ENCODE measurements around the gene SNU13.
"Not testable (repeated sequence)": the region's sequence is repeated elsewhere in the genome, so short reads cannot be mapped to it uniquely, and the experiment has no call there.

SNU13 gene

DNA sequence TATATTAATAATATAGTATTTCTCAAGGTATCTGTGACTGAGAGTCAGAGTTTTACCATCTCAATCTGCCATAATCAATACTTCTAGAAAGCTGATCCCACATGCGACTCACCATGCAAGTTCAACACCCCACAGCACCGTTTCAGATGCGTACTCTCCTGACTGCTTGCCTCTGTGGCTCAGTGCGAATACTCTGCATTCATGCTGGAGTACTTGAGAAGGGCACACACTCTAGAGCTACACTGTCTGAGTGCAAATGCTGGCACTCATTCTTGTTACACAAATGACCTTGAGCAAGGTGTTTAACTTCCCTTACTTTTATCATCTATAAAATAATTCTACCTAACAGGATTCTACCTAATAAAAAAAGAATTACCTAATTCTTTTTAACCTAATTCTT lies 12.5 kb downstream of the SNU13 start:
- DNase-seq, result no peak

- DNase-seq, result no peak
Observed at GRCh38 chr22:41674846-41675340, 13.8 kb downstream of the SNU13 start.

GRCh38 chr22:41672780-41673509 lies 15.7 kb downstream of the SNU13 start:
- DNase-seq, result no peak

- not testable (repeated sequence) for DNase-seq
Observed at GRCh38 chr22:41672096-41672495, 16.6 kb downstream of the SNU13 start.

DNA sequence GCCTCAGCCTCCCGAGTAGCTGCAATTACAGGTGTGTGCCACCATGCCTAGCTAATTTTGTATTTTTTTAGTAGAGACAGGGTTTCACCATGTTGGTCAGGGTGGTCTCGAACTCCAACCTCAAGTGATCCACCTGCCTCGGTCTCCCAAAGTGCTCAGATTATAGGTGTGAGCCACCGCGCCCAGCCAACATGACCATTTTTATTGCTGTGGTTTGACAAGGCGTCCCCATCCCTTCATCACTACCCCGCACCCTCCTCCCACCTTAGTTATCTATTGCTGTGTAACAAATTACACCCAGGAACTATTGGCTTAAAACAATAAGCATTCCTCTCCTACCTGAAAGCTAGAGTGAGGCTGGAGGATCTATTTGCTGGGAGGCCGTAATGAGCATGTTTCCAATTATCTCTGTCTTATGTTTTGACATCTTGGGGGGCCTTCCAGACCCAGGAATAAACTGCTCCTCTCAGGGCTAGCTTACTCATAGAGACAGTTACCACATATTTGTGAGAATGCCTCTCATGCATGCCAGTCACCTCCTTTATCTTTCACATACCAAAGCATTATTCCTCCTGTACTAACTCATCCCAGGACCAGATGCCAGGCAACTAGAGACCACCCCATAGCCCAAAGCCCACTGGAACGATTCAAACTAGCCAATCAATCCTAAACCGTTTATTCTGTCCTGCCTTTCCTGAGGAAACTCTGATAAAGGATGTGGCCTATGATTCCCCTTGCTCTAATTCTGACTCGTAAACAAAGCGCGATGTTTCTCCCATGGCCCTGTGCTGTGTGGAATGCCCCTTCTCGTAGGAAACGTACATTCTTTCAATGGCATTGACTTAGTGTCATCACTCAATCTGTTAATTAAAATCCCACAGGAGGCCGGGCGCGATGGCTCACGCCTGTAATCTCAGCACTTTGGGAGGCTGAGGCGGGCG lies 19.4 kb downstream of the SNU13 start:
- DNase-seq, result no peak

DNA sequence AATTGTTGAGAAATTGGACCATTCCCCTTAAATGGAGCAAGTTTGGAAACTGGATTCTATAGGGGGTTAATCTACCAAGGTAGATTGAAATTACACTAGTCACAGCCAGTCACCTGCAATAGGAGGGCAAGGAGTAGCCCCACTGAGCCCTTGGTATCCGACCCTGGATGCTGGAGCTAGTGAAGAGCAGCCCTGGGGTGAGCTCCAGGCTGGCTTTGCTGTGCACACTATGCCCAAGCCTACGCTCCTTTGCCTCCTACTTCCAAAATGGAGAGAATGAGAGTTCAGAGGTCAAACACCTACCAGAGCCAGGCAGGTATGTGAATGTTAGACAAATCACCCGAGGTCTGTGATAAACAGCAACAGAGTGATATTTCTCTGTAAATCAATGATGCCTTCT lies 23.7 kb downstream of the SNU13 start:
- no peak for DNase-seq

DNA sequence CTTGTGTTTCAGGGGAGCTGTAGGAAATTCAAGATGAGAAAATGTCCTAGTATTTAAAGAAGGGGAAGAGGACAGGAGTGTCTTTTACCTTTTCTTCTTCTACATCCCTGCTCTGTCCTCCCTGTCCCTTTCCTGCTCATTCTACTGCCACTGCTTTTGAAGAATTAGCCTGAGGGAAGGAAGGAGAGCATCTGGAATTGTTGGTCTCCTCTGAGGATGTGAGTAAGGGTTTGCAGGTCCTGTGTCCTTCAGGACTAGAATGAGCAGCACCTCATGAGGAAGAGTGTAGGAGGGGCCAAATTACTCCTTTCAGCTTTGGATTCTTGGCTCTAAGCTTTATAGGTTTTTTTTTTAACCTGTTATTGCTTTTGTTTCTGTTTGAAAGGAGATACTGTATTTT lies 24.2 kb downstream of the SNU13 start:
- DNase-seq, result no peak

- DNase-seq, result not testable (repeated sequence)
Observed at GRCh38 chr22:41663594-41663993, 25.1 kb downstream of the SNU13 start.

DNA sequence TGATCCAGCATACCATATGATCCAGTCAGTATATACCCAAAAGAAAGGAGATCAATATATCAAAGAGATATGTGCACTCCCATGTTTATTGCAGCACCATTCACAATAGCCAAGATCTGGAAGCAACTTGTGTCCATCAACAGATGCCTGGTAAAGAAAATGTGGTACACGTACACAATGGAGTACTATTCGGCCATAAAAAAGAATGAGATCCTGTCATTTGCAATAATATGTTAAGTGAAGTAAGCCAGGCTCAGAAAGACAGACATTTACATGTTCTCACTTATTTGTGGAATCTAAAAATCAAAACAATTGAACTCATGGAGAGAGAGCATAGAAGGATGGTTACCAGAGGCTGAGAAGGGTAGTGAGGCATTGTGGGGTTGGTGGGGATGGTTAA lies 27.0 kb downstream of the SNU13 start:
- no peak for DNase-seq

DNA sequence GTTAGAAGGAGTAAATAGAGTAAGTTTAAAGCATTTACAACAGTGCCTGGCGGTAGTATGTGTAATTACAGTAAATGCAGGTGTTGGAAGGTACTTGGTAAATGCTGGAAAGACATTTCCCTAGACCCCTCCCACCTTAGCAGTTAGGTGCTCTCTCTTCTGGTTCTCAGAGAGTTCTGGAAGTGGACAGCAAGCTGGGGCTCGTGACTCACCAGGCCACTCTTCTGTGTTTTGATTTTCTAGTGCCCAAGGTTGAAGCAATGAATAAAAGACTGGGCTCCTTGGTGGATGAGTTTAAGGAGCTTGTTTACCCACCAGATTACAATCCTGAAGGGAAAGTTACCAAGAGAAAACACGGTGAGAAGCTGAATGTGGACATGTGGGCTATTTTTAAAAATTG lies 27.6 kb downstream of the SNU13 start:
- no peak for DNase-seq

DNA sequence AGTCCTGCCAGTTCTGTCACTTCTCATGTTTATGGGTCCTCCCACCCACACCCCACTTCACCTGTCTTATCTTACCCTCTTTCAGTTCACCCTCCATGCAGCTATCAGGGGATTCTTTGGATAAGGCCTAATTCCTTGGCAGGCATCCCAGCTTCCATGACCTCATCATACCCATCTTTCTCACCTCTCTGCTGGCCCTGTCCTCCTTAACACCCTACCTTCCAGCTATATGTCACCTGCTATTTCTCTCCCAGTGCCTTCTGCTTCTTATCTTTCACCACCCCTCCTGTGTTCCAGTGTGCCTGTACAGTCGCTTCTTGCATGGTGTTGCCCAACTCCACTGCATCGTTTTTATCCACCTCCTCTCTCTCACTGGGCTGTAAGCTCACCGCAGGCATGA lies 28.3 kb downstream of the SNU13 start:
- no peak for DNase-seq

DNA sequence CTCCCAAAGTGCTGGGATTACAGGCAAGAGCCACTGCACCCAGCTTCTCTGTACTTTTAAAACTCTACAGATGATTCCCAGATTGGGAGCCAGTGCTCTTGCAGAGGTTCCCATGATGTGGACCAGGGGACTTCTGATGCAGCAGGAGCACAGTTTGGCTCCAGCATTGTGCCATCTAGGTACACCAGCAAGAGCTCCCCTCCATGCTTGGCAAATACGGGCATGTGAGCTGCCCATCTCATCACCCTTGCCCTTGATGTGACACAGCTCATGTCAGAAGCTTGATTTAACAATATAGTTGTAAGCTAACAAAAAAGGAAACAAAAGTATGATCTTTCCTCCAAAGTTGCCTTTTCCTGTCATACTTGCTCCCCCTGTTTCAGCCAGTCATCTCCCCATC lies 28.7 kb downstream of the SNU13 start:
- no peak for DNase-seq

GRCh38 chr22:41658869-41659268 lies 29.8 kb downstream of the SNU13 start:
- DNase-seq, result no peak

DNA sequence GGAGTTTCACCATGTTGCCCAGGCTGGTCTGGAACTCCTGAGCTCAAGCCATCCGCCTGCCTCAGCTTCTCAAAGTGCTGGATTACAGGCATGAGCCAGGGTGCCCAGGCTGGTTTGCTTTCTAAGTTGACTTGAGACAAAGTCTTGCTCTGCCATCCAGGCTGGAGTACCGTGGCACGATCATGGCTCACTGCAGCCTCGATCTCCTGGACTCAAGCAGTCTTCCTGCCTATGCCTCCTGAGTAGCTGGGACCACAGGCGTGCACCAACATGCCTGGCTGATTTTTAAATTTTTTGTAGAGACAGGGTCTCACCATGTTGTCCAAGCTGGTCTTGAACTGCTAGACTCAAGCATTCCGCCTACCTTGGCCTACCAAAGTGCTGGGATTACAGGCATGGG lies 31.0 kb downstream of the SNU13 start:
- DNase-seq, result no peak

DNA sequence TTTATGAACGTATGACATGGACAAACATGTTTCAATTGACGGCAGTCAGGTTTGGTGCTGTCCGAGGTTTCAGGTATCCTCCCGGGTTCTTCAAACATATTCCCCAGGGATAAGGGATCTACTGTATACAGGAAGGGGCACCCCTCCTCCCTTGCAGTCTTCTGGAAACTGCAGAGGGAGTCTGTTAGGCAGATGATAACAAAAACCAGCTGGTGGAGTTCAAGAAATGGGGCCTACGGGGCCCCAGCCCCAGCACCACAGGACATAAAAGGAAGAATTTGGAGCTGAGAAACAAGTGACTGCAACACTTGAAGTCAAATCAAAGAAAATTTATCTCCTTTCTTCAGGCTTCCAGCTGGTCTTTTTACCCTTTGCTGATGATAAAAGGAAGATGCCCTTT lies 32.1 kb downstream of the SNU13 start:
- DNase-seq, result no peak

GRCh38 chr22:41654322-41654721 lies 34.3 kb downstream of the SNU13 start:
- no peak for DNase-seq

- no peak for DNase-seq
Observed at GRCh38 chr22:41650821-41651220, 37.8 kb downstream of the SNU13 start.

DNA sequence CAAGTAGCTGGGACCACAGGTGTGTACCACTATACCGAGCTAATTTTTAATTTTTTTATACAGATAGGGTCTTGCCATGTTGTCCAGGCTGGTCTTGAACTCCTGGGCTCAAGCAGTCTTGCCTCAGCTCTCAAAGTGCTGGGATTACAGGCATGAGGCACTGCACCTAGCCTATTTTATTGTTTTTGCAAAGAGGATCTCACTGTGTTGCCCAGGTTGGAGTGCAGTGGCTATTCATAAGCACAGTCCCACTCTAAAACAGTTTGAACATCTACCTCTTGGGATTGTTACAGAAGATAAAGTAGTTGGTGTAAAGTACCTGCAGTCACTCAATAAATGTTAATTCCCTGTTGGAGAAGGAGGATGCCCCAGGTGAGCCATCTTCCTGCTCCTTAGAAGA lies 38.4 kb downstream of the SNU13 start:
- DNase-seq, result no peak

GRCh38 chr22:41648432-41648831 lies 40.2 kb downstream of the SNU13 start:
- no peak for DNase-seq

- DNase-seq, result no peak
Observed at GRCh38 chr22:41647771-41648170, 40.9 kb downstream of the SNU13 start.

DNA sequence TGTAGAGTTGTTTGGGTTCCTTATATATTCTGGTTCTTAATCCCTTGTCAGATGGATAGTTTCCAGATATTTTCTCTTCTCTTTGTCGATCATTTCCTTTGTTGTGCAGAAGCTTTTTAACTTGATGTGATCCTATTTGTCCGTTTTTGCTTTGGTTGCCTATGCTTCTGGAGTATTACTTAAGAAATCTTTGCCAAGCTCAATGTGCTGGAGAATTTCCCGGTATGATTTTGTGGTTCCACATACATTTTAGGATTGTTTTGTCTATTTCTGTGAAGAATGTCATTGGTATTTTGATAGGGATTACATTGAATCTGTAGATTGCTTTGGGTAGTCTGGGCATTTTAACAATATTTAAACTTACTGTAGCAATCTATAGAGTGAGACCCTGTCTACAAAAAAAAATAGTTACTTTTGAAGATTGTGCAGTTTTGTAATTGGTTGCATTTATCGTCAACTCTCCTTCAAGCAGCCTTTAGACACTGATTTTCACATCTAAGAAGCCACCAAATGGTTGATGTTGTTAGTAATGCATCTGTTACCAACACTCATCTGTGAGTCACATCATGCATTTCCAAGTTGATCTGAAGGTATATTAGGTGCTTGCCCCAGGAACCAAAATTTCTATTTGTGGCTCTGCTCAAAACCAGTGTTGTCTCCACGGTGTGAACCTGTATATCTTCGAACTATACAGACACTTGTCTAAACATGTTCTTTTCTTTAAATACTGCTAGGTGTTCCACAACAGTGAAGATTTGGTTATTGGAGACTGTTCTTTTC lies 46.1 kb downstream of the SNU13 start:
- no peak for DNase-seq

GRCh38 chr22:41641854-41642253 lies 46.8 kb downstream of the SNU13 start:
- no peak for DNase-seq

DNA sequence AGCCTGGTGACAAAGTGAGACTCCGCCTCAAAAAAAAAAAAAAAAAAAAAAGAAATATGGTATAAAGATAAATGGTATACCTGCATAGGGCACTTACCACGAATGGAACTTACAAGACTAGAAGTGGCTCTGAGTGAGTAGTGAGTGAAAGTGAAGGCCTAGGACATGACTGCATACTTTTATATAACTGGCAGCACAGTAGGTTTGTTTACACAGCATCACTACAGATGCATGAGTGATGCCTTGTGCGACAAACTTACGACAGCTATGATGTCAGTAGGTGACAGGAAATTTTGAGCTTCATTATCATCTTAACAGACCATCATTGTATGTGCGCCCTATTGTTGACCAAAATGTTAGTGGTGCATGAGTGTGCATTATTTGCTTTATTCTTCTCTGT lies 49.9 kb downstream of the SNU13 start:
- DNase-seq, result no peak
